Calu3 (cell line): ENCODE measurements around the gene GDI2. TPM values are rescaled to one million over a fixed set of nuclear protein-coding genes. Genes with fewer than 3 reads are reported as not detected.
"Not testable (repeated sequence)": the region's sequence is repeated elsewhere in the genome, so short reads cannot be mapped to it uniquely, and the experiment has no call there.

Experiments
- BruUV-seq: library from RNA; stranded (reverse); fragments of 400-500 nt; replicated peaks from 2 replicates; lab custom pipeline; 2021; lab: Mats Ljungman, UMichigan
- CTCF ChIA-PET: fragments of 300-600 bp; sonication (Branson Sonifier 250); formaldehyde crosslinking; loops from one replicate; lab custom pipeline; 2022; ENCODE audit warnings: antibody characterized with exemption; lab: Charles Lee
- DNase-seq: peaks from one replicate; pipeline ENCODE4 v3.0.0; 2022
- H3K27ac Mint-ChIP-seq: one replicate; pipeline ENCODE4 v1.8.0; 2022; ENCODE audit warnings: mixed read lengths; ENCODE audit not compliant: unreplicated experiment
- H3K27me3 Mint-ChIP-seq: one replicate; pipeline ENCODE4 v1.8.0; 2022; ENCODE audit warnings: mixed read lengths; ENCODE audit not compliant: unreplicated experiment
- H3K36me3 Mint-ChIP-seq: one replicate; pipeline ENCODE4 v1.8.0; 2022; ENCODE audit warnings: mild to moderate bottlenecking, moderate library complexity, mixed read lengths; ENCODE audit not compliant: insufficient read depth, unreplicated experiment
- H3K4me1 Mint-ChIP-seq: one replicate; pipeline ENCODE4 v1.8.0; 2022; ENCODE audit warnings: mild to moderate bottlenecking, low read depth, mixed read lengths; ENCODE audit not compliant: unreplicated experiment
- H3K4me3 Mint-ChIP-seq: one replicate; pipeline ENCODE4 v1.8.0; 2022; ENCODE audit warnings: mild to moderate bottlenecking, low read depth, moderate library complexity, mixed read lengths; ENCODE audit not compliant: unreplicated experiment
- H3K9me3 Mint-ChIP-seq: one replicate; pipeline ENCODE4 v1.8.0; 2022; ENCODE audit warnings: low read depth, mixed read lengths; ENCODE audit not compliant: unreplicated experiment
- CTCF ChIP-seq: fragments of 200-600 bp; IDR thresholded peaks from one replicate; pipeline ENCODE4 v1.8.0; 2022; ENCODE audit warnings: antibody characterized with exemption; ENCODE audit not compliant: unreplicated experiment
- intact Hi-C: fragments of 100-400 bp; cut with micrococcal nuclease; formaldehyde crosslinking; loops from one replicate; pipeline ENCODE4 v1.10.0; 2022; ENCODE audit not compliant: unreplicated experiment
- total RNA-seq: library from RNA; stranded (reverse); gene quantifications from 2 replicates; pipeline ENCODE4 v1.2.3, GENCODE V29; 2022

GDI2 gene
- total RNA-seq, 1 experiment from 2014 or later = 215 TPM

GRCh38 chr10:5843686-5844344 is 30.6 kb upstream of the GDI2 start:
- Mint-ChIP-seq H3K36me3 (no peaks in the 10 kb centered on the region), H3K27ac (no peak overlapping the region), H3K9me3 (no peaks in the 10 kb centered on the region), H3K27me3 (no peaks in the 10 kb centered on the region), H3K4me3 (no peak overlapping the region), H3K4me1 (no peaks in the 10 kb centered on the region)
- DNase-seq = no peak
- no TSS peak for BruUV-seq
- CTCF ChIA-PET = interaction anchor here (0.7 to 1.6 kb wide), 3 partner anchors 10 to 177 kb away, joined by 3 read pairs; no protein-coding TSS in a partner anchor
- no peak for TF ChIP-seq CTCF
- intact Hi-C loops = no loop called here

- no peaks in the 10 kb centered on the region for H3K4me1 Mint-ChIP-seq
- H3K27ac Mint-ChIP-seq = no peak overlapping the region
- TF ChIP-seq CTCF = no peak
- H3K36me3 Mint-ChIP-seq = no peaks in the 10 kb centered on the region
- DNase-seq = no peak
- no peaks in the 10 kb centered on the region for H3K9me3 Mint-ChIP-seq
- CTCF ChIA-PET = no interaction called here
- H3K4me3 Mint-ChIP-seq = no peak overlapping the region
- no TSS peak for BruUV-seq
- no peaks in the 10 kb centered on the region for H3K27me3 Mint-ChIP-seq
- intact Hi-C loops = no loop called here
These were observed 28.7 kb upstream of the GDI2 start for GRCh38 chr10:5841965-5842364.

GRCh38 chr10:5840314-5841307 is 27.4 kb upstream of the GDI2 start:
- CTCF ChIA-PET = no interaction called here
- H3K27ac Mint-ChIP-seq = no peak overlapping the region
- no peaks in the 10 kb centered on the region for H3K4me1 Mint-ChIP-seq
- no TSS peak for BruUV-seq
- no peaks in the 10 kb centered on the region for H3K36me3 Mint-ChIP-seq
- TF ChIP-seq CTCF = no peak
- intact Hi-C loops = no loop called here
- H3K4me3 Mint-ChIP-seq = no peak overlapping the region
- no peaks in the 10 kb centered on the region for H3K9me3 Mint-ChIP-seq
- no peaks in the 10 kb centered on the region for H3K27me3 Mint-ChIP-seq
- no peak for DNase-seq

- H3K9me3 Mint-ChIP-seq, DNase-seq, H3K27me3 Mint-ChIP-seq, BruUV-seq, H3K4me3 Mint-ChIP-seq, H3K27ac Mint-ChIP-seq, H3K4me1 Mint-ChIP-seq, H3K36me3 Mint-ChIP-seq, CTCF ChIA-PET: not testable (repeated sequence)
- intact Hi-C loops = loop anchor here (5.0 kb wide), 1 partner anchor 36 kb away; no protein-coding TSS in a partner anchor
These were observed 22.9 kb upstream of the GDI2 start for GRCh38 chr10:5836181-5836580.
